ENCODE data around the gene SGF29.
"Not testable (repeated sequence)": the region's sequence is repeated elsewhere in the genome, so short reads cannot be mapped to it uniquely, and the experiment has no call there.

Gene SGF29

GRCh38 chr16:28592979-28593553, 39.3 kb downstream of the SGF29 start:
- H3K27ac ChIP-seq: no peak overlapping the region
- TF ChIP-seq, protein P1, sequence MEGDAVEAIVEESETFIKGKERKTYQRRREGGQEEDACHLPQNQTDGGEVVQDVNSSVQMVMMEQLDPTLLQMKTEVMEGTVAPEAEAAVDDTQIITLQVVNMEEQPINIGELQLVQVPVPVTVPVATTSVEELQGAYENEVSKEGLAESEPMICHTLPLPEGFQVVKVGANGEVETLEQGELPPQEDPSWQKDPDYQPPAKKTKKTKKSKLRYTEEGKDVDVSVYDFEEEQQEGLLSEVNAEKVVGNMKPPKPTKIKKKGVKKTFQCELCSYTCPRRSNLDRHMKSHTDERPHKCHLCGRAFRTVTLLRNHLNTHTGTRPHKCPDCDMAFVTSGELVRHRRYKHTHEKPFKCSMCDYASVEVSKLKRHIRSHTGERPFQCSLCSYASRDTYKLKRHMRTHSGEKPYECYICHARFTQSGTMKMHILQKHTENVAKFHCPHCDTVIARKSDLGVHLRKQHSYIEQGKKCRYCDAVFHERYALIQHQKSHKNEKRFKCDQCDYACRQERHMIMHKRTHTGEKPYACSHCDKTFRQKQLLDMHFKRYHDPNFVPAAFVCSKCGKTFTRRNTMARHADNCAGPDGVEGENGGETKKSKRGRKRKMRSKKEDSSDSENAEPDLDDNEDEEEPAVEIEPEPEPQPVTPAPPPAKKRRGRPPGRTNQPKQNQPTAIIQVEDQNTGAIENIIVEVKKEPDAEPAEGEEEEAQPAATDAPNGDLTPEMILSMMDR (IDR thresholded peaks at IDR 0.05): no peak
- no peak for TF ChIP-seq ZFX (IDR thresholded peaks at IDR 0.05; ENCODE audit: borderline replicate concordance)

- not testable (repeated sequence) for H3K27ac ChIP-seq
Observed at GRCh38 chr16:28595451-28595850, 41.7 kb downstream of the SGF29 start.

- no peak for TF ChIP-seq ZFX (IDR thresholded peaks at IDR 0.05; ENCODE audit: borderline replicate concordance)
- TF ChIP-seq, protein P1 (IDR thresholded peaks at IDR 0.05): no peak
- H3K27ac ChIP-seq: no peak overlapping the region
Observed at GRCh38 chr16:28596115-28596630, 42.5 kb downstream of the SGF29 start.

GRCh38 chr16:28596840-28597691, 43.3 kb downstream of the SGF29 start, which contains the start of gene SULT1A2:
Gene SULT1A2, minus strand, starts transcription at chr16:28597050. Its CDS starts 1,120 bp downstream, at chr16:28595930.
- H3K27ac ChIP-seq: no peak within 1 kb of the TSS
- TF ChIP-seq, protein P1 (IDR thresholded peaks at IDR 0.05): no peak
- TF ChIP-seq ZFX (IDR thresholded peaks at IDR 0.05; ENCODE audit: borderline replicate concordance): no peak

- no peak for TF ChIP-seq ZFX (IDR thresholded peaks at IDR 0.05; ENCODE audit: borderline replicate concordance)
- TF ChIP-seq, protein P1 (IDR thresholded peaks at IDR 0.05): 0 out of 2 replicates have a peak, but pooled peaks have one; percentile 5
- no peak overlapping the region for H3K27ac ChIP-seq
Observed at GRCh38 chr16:28597692-28598261, 44.1 kb downstream of the SGF29 start.

DNA sequence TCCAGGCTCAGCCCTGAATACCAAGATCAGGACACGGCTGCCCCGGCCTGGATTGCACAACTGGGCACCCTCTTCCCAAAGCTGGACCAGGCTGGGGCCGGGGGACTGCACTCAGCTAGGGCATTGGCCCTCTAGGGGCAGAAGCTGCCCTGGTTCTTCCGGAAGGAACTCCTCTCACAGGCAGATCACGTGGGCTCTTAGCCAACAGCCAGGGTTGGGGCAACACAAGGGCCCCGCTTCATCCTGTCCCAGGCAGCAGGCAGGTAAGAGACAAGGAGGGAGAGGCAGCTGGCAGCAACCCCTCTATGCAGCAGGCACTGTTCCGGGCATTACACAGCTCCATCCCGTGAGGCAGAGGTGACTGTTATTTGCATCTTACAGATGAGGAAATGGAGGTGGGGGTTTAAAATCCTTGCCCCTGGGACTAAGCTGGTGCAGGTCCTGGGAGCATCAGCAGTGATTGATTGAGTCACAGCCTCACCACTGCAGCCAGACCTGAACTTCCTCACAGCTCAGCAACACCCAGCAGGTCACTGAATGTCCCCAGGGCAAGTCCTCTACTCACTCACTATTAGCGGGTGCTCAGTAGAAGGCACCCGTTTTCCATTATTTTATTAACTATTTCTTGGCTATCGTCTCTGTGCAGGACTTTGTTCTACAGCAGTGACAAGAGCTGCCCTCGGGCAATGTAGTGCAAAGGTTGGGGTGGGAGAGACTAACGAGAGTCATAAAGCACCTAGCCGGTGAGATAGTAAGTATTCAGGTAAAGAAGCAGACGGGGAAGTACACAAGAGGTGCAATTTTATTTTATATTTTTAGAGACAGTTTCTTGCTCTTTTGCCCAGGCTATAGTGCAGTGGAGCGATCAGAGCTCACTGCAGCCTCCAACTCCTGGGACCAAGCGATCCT, 45.9 kb downstream of the SGF29 start:
- not testable (repeated sequence) for H3K27ac ChIP-seq

DNA sequence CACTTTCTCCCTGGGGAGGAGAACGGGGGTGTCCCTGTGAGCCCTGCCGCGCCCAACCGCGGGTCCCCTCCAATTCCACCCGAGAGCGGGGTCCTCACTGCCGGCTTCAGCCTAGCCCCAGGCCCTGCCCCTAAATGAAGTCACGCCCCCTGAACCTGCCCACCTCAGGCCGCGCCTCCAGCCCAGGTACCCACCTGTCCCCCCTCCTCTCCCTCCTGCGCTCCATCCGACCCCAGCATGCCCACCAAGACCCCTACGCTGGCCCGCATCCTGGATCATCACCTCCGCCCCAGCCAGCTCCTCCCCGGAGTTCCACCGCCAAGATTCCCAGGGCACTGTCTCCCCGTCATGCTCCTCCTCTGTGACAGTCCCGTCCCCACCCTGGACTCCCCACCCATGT, 47.2 kb downstream of the SGF29 start:
- not testable (repeated sequence) for H3K27ac ChIP-seq

- not testable (repeated sequence) for H3K27ac ChIP-seq
Observed at GRCh38 chr16:28601589-28601988, 47.9 kb downstream of the SGF29 start.

GRCh38 chr16:28602062-28602461, 48.3 kb downstream of the SGF29 start:
- H3K27ac ChIP-seq: not testable (repeated sequence)
